ENCODE measurements around the gene SLC26A11. TPM values are rescaled to one million over a fixed set of nuclear protein-coding genes. Genes with fewer than 3 reads are reported as not detected.

The SLC26A11 gene
- total RNA-seq, 1 experiment from 2014 or later, result 17.7 TPM

GRCh38 chr17:80248894-80249710 is 28.9 kb downstream of the SLC26A11 start:
- TF ChIP-seq TCF7L2 (IDR thresholded peaks at IDR 0.05; ENCODE audit: borderline replicate concordance, extremely low read depth, insufficient read depth, insufficient read length), result no peak
- TF ChIP-seq SRF (IDR thresholded peaks at IDR 0.05; ENCODE audit: low read depth), result no peak
- TF ChIP-seq CEBPB (IDR thresholded peaks at IDR 0.05; ENCODE audit: low read depth), result no peak
- TF ChIP-seq POLR2AphosphoS5 (IDR thresholded peaks at IDR 0.05; ENCODE audit: low read depth, low read length), result no peak
- no peak for TF ChIP-seq ELF1 (IDR thresholded peaks at IDR 0.05; ENCODE audit: borderline replicate concordance, low read depth)
- no peak for TF ChIP-seq SIN3A (IDR thresholded peaks at IDR 0.05; ENCODE audit: low read depth)
- no peak for TF ChIP-seq YY1 (IDR thresholded peaks at IDR 0.05; ENCODE audit: extremely low read depth, insufficient replicate concordance, low read depth, low read length)
- TF ChIP-seq REST (IDR thresholded peaks at IDR 0.05; ENCODE audit: low read depth), result no peak
- TF ChIP-seq ZBTB33 (IDR thresholded peaks at IDR 0.05; ENCODE audit: extremely low read depth, insufficient replicate concordance, low read length), result no peak
- no peak for TF ChIP-seq CTCF (IDR thresholded peaks at IDR 0.05 in 2 of 3, conservative IDR thresholded peaks at IDR 0.05 in 1 of 3; ENCODE audit: borderline replicate concordance in 1 of 3, insufficient read depth in 1 of 3, low read depth in 2 of 3, low read length in 2 of 3)
- no peak for TF ChIP-seq POLR2A (IDR thresholded peaks at IDR 0.05; ENCODE audit: borderline replicate concordance, extremely low read depth, insufficient read depth, insufficient read length)
- TF ChIP-seq EZH2phosphoT487 (IDR thresholded peaks at IDR 0.05; ENCODE audit: borderline replicate concordance), result no peak
- no peak for TF ChIP-seq ZNF274 (IDR thresholded peaks at IDR 0.05; ENCODE audit: low read depth, low read length)
- TF ChIP-seq MAX (IDR thresholded peaks at IDR 0.05), result no peak
- no peak for TF ChIP-seq SP1 (IDR thresholded peaks at IDR 0.05; ENCODE audit: low read depth)
- TF ChIP-seq EGR1 (IDR thresholded peaks at IDR 0.05; ENCODE audit: low read depth), result no peak
- no peak for TF ChIP-seq ZFX (IDR thresholded peaks at IDR 0.05)
- no peak overlapping the region for H2AFZ ChIP-seq (ENCODE audit: low read depth, low read length, poor library complexity, severe bottlenecking)
- intact Hi-C loops (cut with micrococcal nuclease), result no loop called here
- no peaks in the 10 kb centered on the region for H3K9me3 ChIP-seq (ENCODE audit: control insufficient read depth in 1 of 2, insufficient read depth in 1 of 2, low read depth in 1 of 2, low read length in 2 of 2)
- no peaks in the 10 kb centered on the region for H3K27me3 ChIP-seq (ENCODE audit: insufficient read depth, low read length)
- peaks cover 10 to 20% of the 10 kb centered on the region in 2 experiments for H3K4me1 ChIP-seq (ENCODE audit: control insufficient read depth in 1 of 2, insufficient read depth in 2 of 2, low read length in 2 of 2)
- no peaks in the 10 kb centered on the region for H4K20me1 ChIP-seq (ENCODE audit: insufficient read depth)
- no peaks in the 10 kb centered on the region for H3K79me2 ChIP-seq (ENCODE audit: insufficient read depth, low read length)
- ChIA-PET CTCF (no interaction called here), POLR2A (no interaction called here), RAD21 (ENCODE audit: low non-redundant PET in 1 of 2, low total read pairs in 2 of 2, uncharacterized antibody in 2 of 2, unreplicated experiment in 2 of 2) (no interaction called here)
- H3K9me2 ChIP-seq (ENCODE audit: insufficient read depth), result no peaks in the 10 kb centered on the region
- H3K4me3 ChIP-seq (replicated peaks in 1 of 2; ENCODE audit: low read depth in 1 of 2, low read length in 2 of 2), result no peak overlapping the region
- no peak for ATAC-seq
- H3K4me2 ChIP-seq (ENCODE audit: low read length), result no peak overlapping the region
- no peak overlapping the region for H3K9ac ChIP-seq (ENCODE audit: low read length)
- no peaks in the 10 kb centered on the region for H3K36me3 ChIP-seq (ENCODE audit: control insufficient read depth in 1 of 2, insufficient read depth in 2 of 2, low read length in 2 of 2)
- no peak overlapping the region for H3K27ac ChIP-seq (ENCODE audit: low read depth, low read length)
- no TSS peak for BruUV-seq (replicated peaks)
- DNase-seq (ENCODE audit: low read depth, low spot score), result no peak

Data from HCT116 (cell line).